Stimulated activated CD4-positive, alpha-beta T cell treated with anti-CD3 and anti-CD28 coated beads, Interleukin-12 subunit alpha, Interleukin-12 subunit beta, amount 100 ng/mL, for 4 hours (primary cell): Measurements from ENCODE around the gene ABCB4.
"Not testable (repeated sequence)": the region's sequence is repeated elsewhere in the genome, so short reads cannot be mapped to it uniquely, and the experiment has no call there.

ENCODE experiments used
- DNase-seq: peaks from one replicate; pipeline ENCODE4 v3.0.0-alpha.2; 2020

The ABCB4 gene

GRCh38 chr7:87474533-87475358, 734 bp downstream of the ABCB4 start:
- DNase-seq, result no peak

- DNase-seq, result no peak
Measured at GRCh38 chr7:87473986-87474385, 1.5 kb downstream of the ABCB4 start.

GRCh38 chr7:87473192-87473591, 2.3 kb downstream of the ABCB4 start:
- DNase-seq, result no peak

- DNase-seq, result no peak
Measured at GRCh38 chr7:87471473-87471872, 4.0 kb downstream of the ABCB4 start.

- not testable (repeated sequence) for DNase-seq
Measured at GRCh38 chr7:87469204-87469603, 6.3 kb downstream of the ABCB4 start.

- not testable (repeated sequence) for DNase-seq
Measured at GRCh38 chr7:87465534-87465880, 10.0 kb downstream of the ABCB4 start.

GRCh38 chr7:87464830-87465533, 10.5 kb downstream of the ABCB4 start:
- DNase-seq, result not testable (repeated sequence)

GRCh38 chr7:87463982-87464381, 11.5 kb downstream of the ABCB4 start:
- no peak for DNase-seq

- DNase-seq, result not testable (repeated sequence)
Measured at GRCh38 chr7:87460444-87460843, 15.0 kb downstream of the ABCB4 start.

- DNase-seq, result no peak
Measured at GRCh38 chr7:87459941-87460340, 15.5 kb downstream of the ABCB4 start.

GRCh38 chr7:87458148-87458547, 17.3 kb downstream of the ABCB4 start:
- DNase-seq, result no peak

- DNase-seq, result no peak
Measured at GRCh38 chr7:87456247-87456646, 19.2 kb downstream of the ABCB4 start.

GRCh38 chr7:87452279-87452678, 23.2 kb downstream of the ABCB4 start:
- no peak for DNase-seq

GRCh38 chr7:87451187-87451586, 24.3 kb downstream of the ABCB4 start:
- no peak for DNase-seq

- no peak for DNase-seq
Measured at GRCh38 chr7:87450706-87451105, 24.8 kb downstream of the ABCB4 start.

GRCh38 chr7:87448388-87448787, 27.1 kb downstream of the ABCB4 start:
- DNase-seq, result no peak

GRCh38 chr7:87447116-87447635, 28.3 kb downstream of the ABCB4 start:
- DNase-seq, result no peak

- DNase-seq, result no peak
Measured at GRCh38 chr7:87445897-87446296, 29.6 kb downstream of the ABCB4 start.

GRCh38 chr7:87435546-87435945, 39.9 kb downstream of the ABCB4 start:
- DNase-seq, result no peak

GRCh38 chr7:87432536-87432935, 42.9 kb downstream of the ABCB4 start:
- no peak for DNase-seq

- no peak for DNase-seq
Measured at GRCh38 chr7:87427288-87427687, 48.2 kb downstream of the ABCB4 start.

GRCh38 chr7:87426160-87426559, 49.3 kb downstream of the ABCB4 start:
- no peak for DNase-seq

GRCh38 chr7:87424075-87424474, 51.4 kb downstream of the ABCB4 start:
- no peak for DNase-seq

GRCh38 chr7:87420173-87420572, 55.3 kb downstream of the ABCB4 start:
- DNase-seq, result no peak
